Endothelial cell of umbilical vein (primary cell): Measurements from ENCODE around the gene LPAR3. TPM values are rescaled to one million over a fixed set of nuclear protein-coding genes. Genes with fewer than 3 reads are reported as not detected.

ENCODE experiments used
- BruUV-seq: library from RNA; stranded (reverse); fragments of 400-500 nt; replicated peaks from 2 replicates; lab custom pipeline; 2021; lab: Mats Ljungman, UMichigan
- CTCF ChIA-PET: fragments of 300-600, 350-600 bp; sonication (Branson Sonifier 250); formaldehyde crosslinking; loops from one replicate; lab custom pipeline; 2021; ENCODE audit warnings: antibody characterized with exemption, inconsistent platforms; lab: Charles Lee
- POLR2A ChIA-PET: fragments of 300-600, 350-600 bp; sonication (Branson Sonifier 250); formaldehyde crosslinking; loops from one replicate; lab custom pipeline; 2021; ENCODE audit warnings: antibody characterized with exemption, inconsistent platforms; lab: Charles Lee
- DNase-seq: peaks from one replicate; pipeline ENCODE4 v3.0.0-alpha.2; 2011; ENCODE audit warnings: low read depth, low spot score
- FAIRE-seq: peaks from 2 replicates; lab custom pipeline; 2011; peaks lifted over from hg19 to GRCh38; lab: Jason Lieb, UNC
- H2AFZ ChIP-seq: 2 replicates; pipeline ENCODE4 v1.6.0; 2012; ENCODE audit warnings: low read depth, low read length, control low read depth, inconsistent platforms
- H3K27ac ChIP-seq: 2 replicates; pipeline ENCODE4 v1.5.1; 2011; ENCODE audit warnings: low read depth, mild to moderate bottlenecking, control low read depth, low read length, moderate library complexity; ENCODE audit not compliant: insufficient read depth
- H3K27me3 ChIP-seq, 2 experiments: 2 replicates each; pipeline versions ENCODE4 v1.6.0 to v1.6.1; 2011; ENCODE audit warnings: low read length in 2 of 2, mixed read lengths in 1 of 2; ENCODE audit not compliant: control insufficient read depth in 2 of 2, insufficient read depth in 2 of 2
- H3K36me3 ChIP-seq, 2 experiments: 2 replicates in 1 of 2; 3 replicates in 1 of 2; pipeline ENCODE4 v1.5.1; 2011; ENCODE audit warnings: low read length in 2 of 2, mild to moderate bottlenecking in 1 of 2, moderate library complexity in 1 of 2; ENCODE audit not compliant: control insufficient read depth in 2 of 2, insufficient read depth in 2 of 2; ENCODE audit errors: extremely low read depth in 1 of 2
- H3K4me1 ChIP-seq: 3 replicates; pipeline ENCODE4 v1.5.1; 2011; ENCODE audit warnings: mild to moderate bottlenecking, low read length; ENCODE audit not compliant: control insufficient read depth, insufficient read depth; ENCODE audit errors: extremely low read depth
- H3K4me2 ChIP-seq: 2 replicates; pipeline ENCODE4 v1.6.1; 2011; ENCODE audit warnings: low read length, control low read depth, mixed read lengths; ENCODE audit not compliant: insufficient read depth
- H3K4me3 ChIP-seq, 3 experiments: fragments of 200-600 bp in 1 of 3; sonication (generic), shearing (Covaris generic) in 1 of 3; replicated peaks in 1 of 3; 2 replicates each; pipeline ENCODE4 v1.5.1; 2011 to 2016; ENCODE audit warnings: control low read depth in 3 of 3, low read length in 3 of 3, mild to moderate bottlenecking in 2 of 3, inconsistent platforms in 1 of 3, low read depth in 1 of 3, moderate library complexity in 1 of 3; ENCODE audit not compliant: insufficient read depth in 1 of 3
- H3K79me2 ChIP-seq: 2 replicates; pipeline ENCODE4 v1.6.0; 2012; ENCODE audit warnings: low read length, inconsistent platforms; ENCODE audit not compliant: control insufficient read depth, insufficient read depth
- H3K9ac ChIP-seq: replicated peaks from 2 replicates; pipeline ENCODE3; 2011; ENCODE audit warnings: low read length, control low read depth; ENCODE audit not compliant: insufficient read depth; ENCODE audit errors: extremely low read depth
- H3K9me1 ChIP-seq: replicated peaks from 3 replicates; pipeline ENCODE4 v1.6.0; 2011; ENCODE audit warnings: mild to moderate bottlenecking, low read length; ENCODE audit not compliant: control insufficient read depth, insufficient read depth; ENCODE audit errors: extremely low read depth
- H3K9me3 ChIP-seq: replicated peaks from 2 replicates; pipeline ENCODE4 v1.5.1; 2012; ENCODE audit warnings: low read length, inconsistent platforms; ENCODE audit not compliant: control insufficient read depth, insufficient read depth
- H4K20me1 ChIP-seq: replicated peaks from 2 replicates; pipeline ENCODE3; 2011; ENCODE audit warnings: mild to moderate bottlenecking, low read length; ENCODE audit not compliant: control insufficient read depth, insufficient read depth; ENCODE audit errors: extremely low read depth
- CTCF ChIP-seq, 2 donors: IDR thresholded peaks; 1 replicate in 1 of 2; 2 replicates in 1 of 2; pipeline ENCODE4 v1.5.1; 2011; ENCODE audit warnings: low read length in 2 of 2, mild to moderate bottlenecking in 2 of 2, moderate library complexity in 2 of 2, control low read depth in 1 of 2, inconsistent platforms in 1 of 2, low read depth in 1 of 2; ENCODE audit not compliant: insufficient read depth in 1 of 2; ENCODE audit errors: extremely low read depth in 1 of 2
- EZH2 ChIP-seq: IDR thresholded peaks from 2 replicates; pipeline ENCODE4 v1.6.1; 2012; ENCODE audit warnings: borderline replicate concordance, low read depth, mild to moderate bottlenecking, moderate library complexity, low read length, inconsistent platforms; ENCODE audit not compliant: severe bottlenecking
- FOS ChIP-seq: IDR thresholded peaks from 2 replicates; pipeline ENCODE4 v1.6.1; 2011; ENCODE audit warnings: mild to moderate bottlenecking, low read length, moderate library complexity, borderline replicate concordance; ENCODE audit not compliant: insufficient read depth
- GATA2 ChIP-seq: IDR thresholded peaks from 2 replicates; pipeline ENCODE4 v1.7.0; 2011; ENCODE audit warnings: low read depth, mild to moderate bottlenecking, moderate library complexity, mixed read lengths, low read length; ENCODE audit not compliant: insufficient read length, insufficient read depth
- JUN ChIP-seq: IDR thresholded peaks from 2 replicates; pipeline ENCODE4 v1.6.1; 2011; ENCODE audit warnings: borderline replicate concordance, low read depth; ENCODE audit not compliant: insufficient read length, insufficient read depth
- MAX ChIP-seq: IDR thresholded peaks from 2 replicates; pipeline ENCODE4 v1.6.1; 2011; ENCODE audit not compliant: insufficient read depth, insufficient read length
- MYC ChIP-seq: IDR thresholded peaks from one replicate; pipeline ENCODE4 v1.6.1; 2011; ENCODE audit warnings: mild to moderate bottlenecking, low read depth, low read length
- POLR2A ChIP-seq: IDR thresholded peaks from 2 replicates; pipeline ENCODE4 v1.6.1; 2012; ENCODE audit warnings: low read depth, mild to moderate bottlenecking, control low read depth, low read length
- POLR2AphosphoS5 ChIP-seq: IDR thresholded peaks from 2 replicates; pipeline ENCODE4 v1.6.1; 2012; ENCODE audit warnings: low read depth, mild to moderate bottlenecking, control low read depth, low read length, moderate library complexity; ENCODE audit not compliant: insufficient read depth
- dilution Hi-C: fragments of 300-500 bp; cut with MboI; formaldehyde crosslinking; loops from one replicate; pipeline ENCODE4 v1.15.0; 2019; ENCODE audit warnings: low sequenced_read_pairs; ENCODE audit not compliant: extremely low pct_ligation_motif_present
- intact Hi-C: fragments of 100-400 bp; cut with micrococcal nuclease; formaldehyde crosslinking; loops from one replicate; pipeline ENCODE4 v1.10.0; 2022
- polyA plus RNA-seq, 4 experiments: library from polyadenylated mRNA; depleted of rRNA in 3 of 4; stranded (reverse) in 3 of 4; unstranded in 1 of 4; fragments of >200 nt; gene quantifications; 2 replicates each; pipeline versions ENCODE4 v1.2.1 to v1.2.3, GENCODE V29; 2011 to 2012; ENCODE audit warnings: missing spikeins in 1 of 4
- total RNA-seq: library from RNA; stranded (reverse); gene quantifications from 2 replicates; pipeline ENCODE4 v1.2.3, GENCODE V29; 2021

LPAR3 gene
- total and polyA plus RNA-seq, 2 donors (not counting 3 experiments of a cell fraction or from before 2014, with no cell fraction given): not detected

- Histone ChIP-seq H3K4me3 (no peak overlapping the region), H4K20me1 (no peaks in the 10 kb centered on the region), H3K79me2 (no peaks in the 10 kb centered on the region), H3K4me1 (no peaks in the 10 kb centered on the region), H3K9ac (no peak overlapping the region), H3K27me3 (peaks cover 2 to 4% of the 10 kb centered on the region in 2 experiments), H3K4me2 (no peak overlapping the region), H3K36me3 (no peaks in the 10 kb centered on the region), H3K27ac (no peak overlapping the region), H2AFZ (no peak overlapping the region), H3K9me3 (no peaks in the 10 kb centered on the region), H3K9me1 (no peaks in the 10 kb centered on the region)
- no TSS peak for BruUV-seq
- ChIA-PET POLR2A (no interaction called here), CTCF (interaction anchor here (1.1 to 2.6 kb wide), 6 partner anchors 14 to 160 kb away, joined by 3 to 10 read pairs (median 4); no protein-coding TSS in a partner anchor)
- dilution Hi-C loops (no loop called here), intact Hi-C loops (no loop called here)
- TF ChIP-seq CTCF (IDR thresholded peaks at IDR 0.05; ENCODE audit: extremely low read depth in 1 of 2, insufficient read depth in 1 of 2, low read depth in 1 of 2, low read length in 2 of 2) (no peak), POLR2A (no peak), MYC (no peak), GATA2 (no peak), EZH2 (no peak), FOS (no peak), JUN (no peak), MAX (no peak), POLR2AphosphoS5 (no peak)
- FAIRE-seq: no peak
- DNase-seq: no peak
These were observed 116.4 kb downstream of the LPAR3 start for GRCh38 chr1:84776639-84777038.
